GM20431 (cell line): ENCODE results near the gene LETM1.

Source experiments
- in situ Hi-C: fragments of 300-500 bp; cut with MseI, MboI; formaldehyde crosslinking; loops from one replicate; pipeline ENCODE4 v1.15.0; 2020; ENCODE audit warnings: low sequenced_read_pairs; ENCODE audit not compliant: unreplicated experiment

The LETM1 gene

DNA sequence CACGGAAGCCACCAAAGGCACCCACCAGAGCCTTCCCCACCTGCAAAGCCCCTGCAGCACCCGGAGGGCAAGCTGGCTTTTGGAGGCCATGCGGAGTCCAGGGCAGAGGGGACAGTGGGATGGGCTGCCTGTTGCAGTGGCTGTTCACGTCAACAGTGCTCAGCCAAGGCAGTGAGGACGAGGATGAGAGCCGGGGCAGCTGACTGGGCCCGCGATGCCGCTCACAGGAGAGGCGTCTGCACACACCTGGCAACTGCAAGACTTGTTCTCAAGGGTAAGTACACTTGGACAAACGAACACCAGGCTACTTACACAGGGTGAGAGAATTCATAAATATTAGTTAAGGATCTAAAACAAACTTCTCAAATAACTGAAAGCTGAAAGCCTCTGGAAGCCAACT is 43.2 kb downstream of the LETM1 start:
- in situ Hi-C loops, result loop anchor here (5.0 kb wide), 1 partner anchor 70 kb away; no protein-coding TSS in a partner anchor

DNA sequence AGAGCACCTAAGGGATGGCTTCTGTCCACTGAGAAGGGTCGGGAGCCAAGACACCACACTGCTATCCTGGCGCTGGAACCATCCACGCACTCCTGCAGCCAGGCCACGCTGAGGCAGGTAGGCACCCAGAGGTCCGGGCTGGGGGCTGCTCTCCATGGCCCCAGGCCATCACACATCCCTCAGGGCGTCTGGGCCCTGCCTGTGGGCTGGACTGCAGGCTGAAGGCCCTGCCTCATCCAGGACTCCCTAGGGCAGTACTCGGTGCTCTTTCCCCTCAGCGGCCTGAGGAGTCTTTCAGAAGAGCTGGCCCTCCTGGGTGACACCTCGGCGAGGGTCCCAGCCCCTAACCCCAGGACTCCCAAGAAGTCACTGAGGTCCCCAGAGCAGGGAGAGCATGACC is 45.2 kb downstream of the LETM1 start:
- in situ Hi-C loops, result loop anchor here (5.0 kb wide), 1 partner anchor 68 kb away; no protein-coding TSS in a partner anchor

DNA sequence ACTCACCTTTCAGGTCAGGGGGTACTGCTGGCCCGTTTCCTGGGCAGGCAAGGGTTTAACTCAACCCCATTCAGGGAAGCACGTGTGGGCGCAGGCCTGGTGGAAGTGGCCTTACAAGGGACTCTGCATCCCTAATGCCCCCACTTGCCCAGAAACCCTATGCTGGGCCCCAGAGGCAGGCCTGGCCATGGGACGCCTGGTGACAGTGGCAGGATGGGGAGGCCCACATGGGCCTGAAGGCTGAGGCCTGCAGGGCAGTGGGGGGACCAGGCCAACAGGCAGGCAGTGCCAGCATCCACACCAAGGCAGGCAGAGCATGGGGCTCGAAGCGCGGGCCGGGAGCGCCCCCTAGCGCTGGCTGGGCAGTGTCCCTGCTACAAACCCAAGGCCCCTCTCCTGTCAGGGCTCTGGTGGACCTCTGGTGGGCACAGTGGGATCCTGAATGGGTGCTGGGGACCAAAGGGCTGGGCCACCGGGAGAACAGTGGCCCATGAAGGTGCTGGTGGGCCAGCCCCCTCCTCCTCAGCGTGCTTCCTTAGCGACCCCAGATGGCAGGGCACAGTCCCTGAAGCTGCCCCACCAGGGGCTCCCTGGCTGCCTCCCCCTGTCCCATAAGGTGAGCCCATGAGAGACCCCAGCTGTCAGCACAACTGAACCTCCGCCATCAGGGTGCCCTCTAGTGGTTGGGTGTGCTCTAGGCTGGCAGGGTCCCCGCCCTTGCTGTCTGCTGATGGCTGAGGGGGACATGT is 46.0 kb downstream of the LETM1 start:
- in situ Hi-C loops, result loop anchor here (5.0 kb wide), 1 partner anchor 68 kb away; no protein-coding TSS in a partner anchor

DNA sequence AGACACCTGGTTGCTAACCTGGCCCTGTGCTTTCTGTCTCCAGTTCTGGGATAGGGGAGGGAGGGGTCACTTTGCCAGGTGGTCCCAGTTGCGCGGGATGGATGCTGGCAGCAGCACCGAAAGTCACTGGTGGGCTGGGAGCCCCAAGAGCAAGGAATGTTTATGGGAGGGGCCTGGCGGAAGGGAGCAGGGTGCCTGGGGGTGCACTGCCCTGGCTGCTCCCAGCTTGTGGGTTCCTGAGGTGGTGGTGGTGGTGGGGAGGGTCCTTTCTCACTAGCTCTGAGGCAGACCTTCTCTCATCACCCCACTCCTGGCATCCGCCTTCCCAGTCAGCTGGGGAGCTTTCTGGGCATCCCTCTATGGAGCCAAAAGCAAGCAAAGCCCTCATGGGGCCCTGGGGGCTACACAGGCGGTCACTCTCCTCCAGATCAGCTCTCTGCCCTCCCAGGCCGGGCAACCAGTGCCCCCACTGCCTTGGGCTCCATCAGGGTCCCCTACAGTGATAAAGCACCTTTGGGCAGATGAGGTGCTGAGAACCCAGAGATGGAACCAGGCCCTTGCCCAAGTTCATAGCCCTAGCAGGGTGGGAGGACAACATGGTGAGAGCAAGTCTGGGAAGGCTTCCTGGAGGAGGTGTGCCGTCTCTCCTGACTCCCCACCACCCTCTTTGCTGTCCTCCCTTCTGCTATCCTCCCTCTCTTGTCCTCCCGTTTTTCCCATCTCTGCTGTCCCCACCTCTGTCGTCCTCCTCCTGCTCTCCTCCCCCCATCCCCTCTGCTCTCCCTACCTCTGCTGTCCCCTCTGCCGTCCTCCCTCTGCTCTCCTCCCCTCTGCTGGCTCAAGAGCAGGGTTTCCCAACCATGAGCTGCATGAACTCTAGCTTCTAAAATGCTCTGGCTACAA is 46.9 kb downstream of the LETM1 start:
- in situ Hi-C loops, result no loop called here

DNA sequence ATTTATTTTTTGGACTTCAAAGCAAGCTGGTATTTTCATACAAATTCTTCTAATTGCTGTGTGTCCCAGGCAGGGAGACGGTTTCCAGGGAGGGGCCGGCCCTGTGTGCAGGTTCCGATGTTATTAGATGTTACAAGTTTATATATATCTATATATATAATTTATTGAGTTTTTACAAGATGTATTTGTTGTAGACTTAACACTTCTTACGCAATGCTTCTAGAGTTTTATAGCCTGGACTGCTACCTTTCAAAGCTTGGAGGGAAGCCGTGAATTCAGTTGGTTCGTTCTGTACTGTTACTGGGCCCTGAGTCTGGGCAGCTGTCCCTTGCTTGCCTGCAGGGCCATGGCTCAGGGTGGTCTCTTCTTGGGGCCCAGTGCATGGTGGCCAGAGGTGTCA is 47.6 kb downstream of the LETM1 start:
- in situ Hi-C loops, result no loop called here

DNA sequence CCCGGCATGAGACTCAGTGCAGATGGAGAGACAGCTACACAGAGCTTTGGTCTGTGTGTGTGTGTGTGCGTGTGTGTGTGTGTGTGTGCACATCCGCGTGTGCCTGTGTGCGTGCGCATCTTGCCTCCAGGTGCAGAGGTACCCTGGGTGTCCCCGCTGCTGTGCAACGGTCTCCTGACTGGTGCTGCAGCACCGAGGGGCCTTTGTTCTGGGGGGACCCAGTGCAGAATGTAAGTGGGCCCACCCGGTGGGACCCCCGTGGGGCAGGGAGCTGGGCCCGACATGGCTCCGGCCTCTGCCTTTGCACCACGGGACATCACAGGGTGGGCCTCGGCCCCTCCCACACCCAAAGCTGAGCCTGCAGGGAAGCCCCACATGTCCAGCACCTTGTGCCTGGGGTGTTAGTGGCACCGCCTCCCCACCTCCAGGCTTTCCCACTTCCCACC is 48.6 kb downstream of the LETM1 start:
- in situ Hi-C loops, result no loop called here

GRCh38 chr4:1806596-1807331 is 49.2 kb downstream of the LETM1 start:
- in situ Hi-C loops, result no loop called here

- in situ Hi-C loops, result no loop called here
Measured at GRCh38 chr4:1806223-1806564, 49.8 kb downstream of the LETM1 start.

DNA sequence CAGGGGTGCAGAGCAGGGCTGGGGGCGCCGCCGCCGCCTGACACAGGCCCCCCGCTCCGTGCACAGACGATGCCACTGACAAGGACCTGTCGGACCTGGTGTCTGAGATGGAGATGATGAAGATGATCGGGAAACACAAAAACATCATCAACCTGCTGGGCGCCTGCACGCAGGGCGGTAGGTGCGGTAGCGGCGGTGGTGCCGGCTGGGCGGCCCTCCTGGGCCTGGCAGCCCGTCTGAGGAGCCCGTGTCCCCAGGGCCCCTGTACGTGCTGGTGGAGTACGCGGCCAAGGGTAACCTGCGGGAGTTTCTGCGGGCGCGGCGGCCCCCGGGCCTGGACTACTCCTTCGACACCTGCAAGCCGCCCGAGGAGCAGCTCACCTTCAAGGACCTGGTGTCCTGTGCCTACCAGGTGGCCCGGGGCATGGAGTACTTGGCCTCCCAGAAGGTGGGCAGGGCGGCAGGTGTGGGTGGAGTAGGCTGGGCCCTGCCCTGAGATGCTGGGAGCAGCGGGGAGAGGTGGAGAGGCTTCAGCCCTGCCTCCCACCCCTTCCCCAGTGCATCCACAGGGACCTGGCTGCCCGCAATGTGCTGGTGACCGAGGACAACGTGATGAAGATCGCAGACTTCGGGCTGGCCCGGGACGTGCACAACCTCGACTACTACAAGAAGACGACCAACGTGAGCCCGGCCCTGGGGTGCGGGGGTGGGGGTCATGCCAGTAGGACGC is 50.3 kb downstream of the LETM1 start:
- in situ Hi-C loops, result no loop called here

- in situ Hi-C loops, result no loop called here
Measured at GRCh38 chr4:1804638-1805492, 51.1 kb downstream of the LETM1 start.

DNA sequence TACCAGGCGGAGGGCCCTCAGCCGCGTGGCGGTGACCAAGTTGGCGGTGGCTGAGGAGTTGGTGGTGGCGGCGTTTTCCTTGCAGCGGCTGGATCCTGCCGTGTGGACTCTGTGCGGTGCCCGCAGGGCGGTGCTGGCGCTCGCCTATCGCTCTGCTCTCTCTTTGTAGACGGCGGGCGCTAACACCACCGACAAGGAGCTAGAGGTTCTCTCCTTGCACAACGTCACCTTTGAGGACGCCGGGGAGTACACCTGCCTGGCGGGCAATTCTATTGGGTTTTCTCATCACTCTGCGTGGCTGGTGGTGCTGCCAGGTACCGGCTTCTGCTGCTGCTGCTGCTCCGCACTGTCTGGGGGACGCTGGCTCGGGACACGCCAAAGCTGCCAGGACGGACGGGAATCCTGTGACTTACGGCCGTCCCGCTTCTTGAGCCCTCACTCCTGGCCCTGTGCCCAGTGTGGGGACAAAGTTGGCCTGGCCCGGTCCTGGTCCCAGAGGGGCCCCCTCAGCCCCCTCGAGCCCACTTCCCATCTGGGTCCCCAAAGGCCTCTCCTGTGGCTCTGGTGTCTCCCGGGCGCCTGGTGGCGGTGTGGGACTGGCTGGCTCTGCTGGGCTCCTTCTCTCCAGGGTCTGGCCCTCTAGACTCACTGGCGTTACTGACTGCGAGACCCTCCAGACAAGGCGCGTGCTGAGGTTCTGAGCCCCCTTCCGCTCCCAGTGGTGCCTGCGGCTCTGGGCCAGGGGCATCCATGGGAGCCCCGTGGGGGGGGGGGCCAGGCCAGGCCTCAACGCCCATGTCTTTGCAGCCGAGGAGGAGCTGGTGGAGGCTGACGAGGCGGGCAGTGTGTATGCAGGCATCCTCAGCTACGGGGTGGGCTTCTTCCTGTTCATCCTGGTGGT is 52.2 kb downstream of the LETM1 start:
- in situ Hi-C loops, result no loop called here

- in situ Hi-C loops, result no loop called here
Measured at GRCh38 chr4:1802720-1803522, 53.0 kb downstream of the LETM1 start.

DNA sequence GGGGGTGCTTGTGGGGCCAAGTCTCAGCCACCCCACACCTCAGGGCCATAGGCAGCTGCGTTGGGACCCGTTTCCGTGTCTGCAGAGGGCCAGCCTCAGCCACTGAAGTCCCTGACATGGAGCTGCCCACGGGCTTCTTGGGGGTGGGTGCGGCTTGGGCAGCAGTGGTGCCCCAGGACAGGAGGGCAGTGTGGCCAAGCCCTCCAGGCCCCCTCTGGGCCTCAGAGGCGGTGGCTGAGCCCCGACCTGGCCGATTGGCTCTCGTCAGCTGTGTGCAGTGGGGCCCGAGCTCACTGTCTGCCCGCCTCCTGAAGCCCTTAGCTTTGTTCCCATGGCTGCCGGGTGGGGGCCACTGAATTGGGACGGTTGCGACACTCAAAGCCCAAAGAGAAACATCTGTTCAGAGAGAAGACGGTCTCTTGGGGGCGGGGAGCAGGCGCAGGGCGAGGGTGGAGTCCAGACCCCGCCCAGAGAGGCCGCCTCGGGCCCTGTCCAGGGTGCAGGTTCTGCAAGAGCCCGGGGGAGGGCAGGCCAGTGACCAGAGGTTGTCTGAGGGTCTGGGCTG is 53.7 kb downstream of the LETM1 start:
- in situ Hi-C loops, result no loop called here

DNA sequence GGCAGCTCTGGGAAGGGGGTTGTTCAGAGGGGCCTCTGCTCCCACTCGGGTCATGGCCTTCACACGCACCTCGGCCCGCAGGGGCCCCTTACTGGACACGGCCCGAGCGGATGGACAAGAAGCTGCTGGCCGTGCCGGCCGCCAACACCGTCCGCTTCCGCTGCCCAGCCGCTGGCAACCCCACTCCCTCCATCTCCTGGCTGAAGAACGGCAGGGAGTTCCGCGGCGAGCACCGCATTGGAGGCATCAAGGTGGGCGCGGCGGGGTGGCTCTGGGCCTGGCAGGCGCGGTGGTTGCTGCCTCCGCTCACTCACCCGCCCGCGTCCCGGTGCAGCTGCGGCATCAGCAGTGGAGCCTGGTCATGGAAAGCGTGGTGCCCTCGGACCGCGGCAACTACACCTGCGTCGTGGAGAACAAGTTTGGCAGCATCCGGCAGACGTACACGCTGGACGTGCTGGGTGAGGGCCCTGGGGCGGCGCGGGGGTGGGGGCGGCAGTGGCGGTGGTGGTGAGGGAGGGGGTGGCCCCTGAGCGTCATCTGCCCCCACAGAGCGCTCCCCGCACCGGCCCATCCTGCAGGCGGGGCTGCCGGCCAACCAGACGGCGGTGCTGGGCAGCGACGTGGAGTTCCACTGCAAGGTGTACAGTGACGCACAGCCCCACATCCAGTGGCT is 54.5 kb downstream of the LETM1 start:
- in situ Hi-C loops, result no loop called here

GRCh38 chr4:1800805-1801204 is 55.2 kb downstream of the LETM1 start:
- in situ Hi-C loops, result no loop called here
